HEK293T (cell line): ENCODE results near the gene BFSP1.

ENCODE experiments used
- CTCF ChIA-PET: fragments of 350-600 bp; formaldehyde crosslinking; extraction: SDS; loops from one replicate; lab custom pipeline; 2021; ENCODE audit warnings: antibody characterized with exemption, inconsistent platforms; lab: Yijun Ruan, JAX
- POLR2A ChIA-PET: fragments of 350-600 bp; formaldehyde crosslinking; extraction: SDS; loops from one replicate; lab custom pipeline; 2020; ENCODE audit warnings: antibody characterized with exemption, inconsistent platforms; lab: Yijun Ruan, JAX
- DNase-seq: peaks from one replicate; pipeline ENCODE4 v3.0.0; 2012; ENCODE audit warnings: mixed read lengths; ENCODE audit errors: extremely low spot score
- ARNT ChIP-seq: fragments of 450-650 bp; IDR thresholded peaks from 2 replicates; pipeline ENCODE4 v1.6.1; 2017; ENCODE audit warnings: mild to moderate bottlenecking
- BHLHE40 ChIP-seq: fragments of 450-650 bp; IDR thresholded peaks from 2 replicates; pipeline ENCODE4 v1.6.1; 2016; ENCODE audit warnings: mild to moderate bottlenecking, moderate library complexity, borderline replicate concordance
- CTBP1 ChIP-seq: fragments of 450-650 bp; IDR thresholded peaks from 2 replicates; pipeline ENCODE4 v1.6.1; 2016; ENCODE audit warnings: borderline replicate concordance
- ELF4 ChIP-seq: fragments of 450-650 bp; IDR thresholded peaks from 2 replicates; pipeline ENCODE4 v1.6.1; 2017; ENCODE audit warnings: antibody characterized with exemption
- FOXA1 ChIP-seq: fragments of 450-650 bp; IDR thresholded peaks from 2 replicates; pipeline ENCODE4 v1.6.1; 2016; ENCODE audit warnings: mild to moderate bottlenecking
- FOXK2 ChIP-seq: fragments of 450-650 bp; IDR thresholded peaks from 2 replicates; pipeline ENCODE4 v1.6.1; 2016; ENCODE audit warnings: mild to moderate bottlenecking
- FOXM1 ChIP-seq: fragments of 450-650 bp; IDR thresholded peaks from 2 replicates; pipeline ENCODE4 v1.6.1; 2017; ENCODE audit warnings: mild to moderate bottlenecking, borderline replicate concordance
- HDGF ChIP-seq: fragments of 450-650 bp; IDR thresholded peaks from 2 replicates; pipeline ENCODE4 v1.6.1; 2017; ENCODE audit warnings: antibody characterized with exemption, borderline replicate concordance
- L3MBTL2 ChIP-seq: fragments of 450-650 bp; conservative IDR thresholded peaks from 2 replicates; pipeline ENCODE4 v1.6.1; 2016; ENCODE audit warnings: mild to moderate bottlenecking
- LEF1 ChIP-seq: fragments of 450-650 bp; IDR thresholded peaks from 2 replicates; pipeline ENCODE4 v1.6.1; 2017; ENCODE audit warnings: mild to moderate bottlenecking, borderline replicate concordance
- NFRKB ChIP-seq: fragments of 450-650 bp; IDR thresholded peaks from 2 replicates; pipeline ENCODE4 v1.6.1; 2016; ENCODE audit warnings: mild to moderate bottlenecking, moderate library complexity
- PKNOX1 ChIP-seq: fragments of 450-650 bp; IDR thresholded peaks from 2 replicates; pipeline ENCODE4 v1.6.1; 2016
- SP1 ChIP-seq: fragments of 450-650 bp; IDR thresholded peaks from 2 replicates; pipeline ENCODE4 v1.6.1; 2017
- SUZ12 ChIP-seq: fragments of 450-650 bp; IDR thresholded peaks from 2 replicates; pipeline ENCODE4 v1.6.1; 2016; ENCODE audit warnings: mild to moderate bottlenecking
- TARDBP ChIP-seq: fragments of 450-650 bp; IDR thresholded peaks from 2 replicates; pipeline ENCODE4 v1.6.1; 2016
- ZNF384 ChIP-seq: fragments of 450-650 bp; IDR thresholded peaks from 2 replicates; pipeline ENCODE4 v1.6.1; 2016

Gene BFSP1

GRCh38 chr20:17558154-17558940 is 27.2 kb upstream of the BFSP1 start:
- POLR2A ChIA-PET: interaction anchor here (2.7 kb wide), 1 partner anchor 12 kb away, joined by 13 read pairs; the partner anchor contains the start of gene DSTN
- TF ChIP-seq ARNT (no peak), ZNF384 (no peak), LEF1 (no peak), PKNOX1 (no peak), HDGF (no peak), ELF4 (no peak), SP1 (no peak), FOXK2 (no peak), NFRKB (no peak), FOXM1 (no peak), CTBP1 (no peak), TARDBP (no peak), L3MBTL2 (no peak), FOXA1 (no peak), SUZ12 (no peak), BHLHE40 (no peak)
- CTCF ChIA-PET: interaction anchor here (0.6 to 1.5 kb wide), 3 partner anchors 12 to 52 kb away, joined by 3 read pairs; partner anchors contain the start of gene DSTN
- peak; percentile 22 for DNase-seq

- POLR2A ChIA-PET: interaction anchor here (2.7 kb wide), 1 partner anchor 12 kb away, joined by 13 read pairs; the partner anchor contains the start of gene DSTN
- no peak for DNase-seq
- no peak for TF ChIP-seq PKNOX1
- TF ChIP-seq ARNT: no peak
- no peak for TF ChIP-seq L3MBTL2
- no peak for TF ChIP-seq FOXA1
- no peak for TF ChIP-seq ELF4
- CTCF ChIA-PET: interaction anchor here (1.0 kb wide), 2 partner anchors 13 to 430 kb away, joined by 3 to 4 read pairs; no protein-coding TSS in a partner anchor
These were observed 26.5 kb upstream of the BFSP1 start for GRCh38 chr20:17557675-17558006.

- no peak for TF ChIP-seq PKNOX1
- no peak for TF ChIP-seq ZNF384
- no peak for TF ChIP-seq CTBP1
- TF ChIP-seq HDGF: no peak
- TF ChIP-seq FOXM1: no peak
- TF ChIP-seq ARNT: no peak
- TF ChIP-seq L3MBTL2: no peak
- TF ChIP-seq SP1: no peak
- no peak for TF ChIP-seq LEF1
- no peak for TF ChIP-seq BHLHE40
- POLR2A ChIA-PET: interaction anchor here (2.7 kb wide), 1 partner anchor 13 kb away, joined by 13 read pairs; the partner anchor contains the start of gene DSTN
- CTCF ChIA-PET: interaction anchor here (1.0 kb wide), 2 partner anchors 14 to 430 kb away, joined by 3 to 4 read pairs; no protein-coding TSS in a partner anchor
- DNase-seq: no peak
These were observed 25.9 kb upstream of the BFSP1 start for GRCh38 chr20:17556837-17557674.

- ChIA-PET POLR2A (no interaction called here), CTCF (no interaction called here)
- TF ChIP-seq FOXM1 (no peak), PKNOX1 (no peak), SUZ12 (no peak), NFRKB (no peak), ZNF384 (no peak), L3MBTL2 (no peak), FOXK2 (no peak), LEF1 (no peak)
- no peak for DNase-seq
These were observed 23.9 kb upstream of the BFSP1 start for GRCh38 chr20:17555106-17555505.

DNA sequence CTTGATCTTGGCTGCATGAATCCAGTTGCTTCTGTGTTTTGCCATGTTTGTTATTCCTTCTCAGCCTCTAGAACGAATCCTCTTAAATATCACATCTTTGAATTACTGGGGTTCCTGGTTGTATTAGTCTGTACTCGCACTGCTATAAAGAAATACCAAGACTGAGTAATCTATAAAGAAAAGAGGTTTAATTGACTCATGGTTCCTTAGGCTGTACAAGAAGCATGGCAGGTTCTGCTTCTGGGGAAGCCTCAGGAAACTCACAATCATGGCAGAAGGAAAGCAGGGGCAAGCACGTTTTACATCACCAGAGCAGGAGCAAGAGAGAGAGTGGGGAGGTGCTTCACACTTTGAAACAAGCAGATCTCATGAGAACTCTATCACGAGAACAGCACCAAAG is 18.0 kb upstream of the BFSP1 start:
- POLR2A ChIA-PET: no interaction called here
- CTCF ChIA-PET: no interaction called here
- no peak for TF ChIP-seq BHLHE40
- no peak for TF ChIP-seq HDGF
- TF ChIP-seq TARDBP: no peak
- no peak for TF ChIP-seq SP1
- no peak for TF ChIP-seq FOXA1
- TF ChIP-seq FOXK2: no peak
- TF ChIP-seq CTBP1: no peak
- no peak for TF ChIP-seq FOXM1
- TF ChIP-seq PKNOX1: no peak

More for the DNA sequence above, 18.0 kb upstream of the BFSP1 start:
- no peak for DNase-seq
